ENCODE data around the gene ZNF711. TPM values are rescaled to one million over a fixed set of nuclear protein-coding genes. Genes with fewer than 3 reads are reported as not detected.

ZNF711 gene
- total RNA-seq, 1 donor from 2014 or later = 12.5 TPM

- H3K4me1 ChIP-seq (ENCODE audit: insufficient read depth, low read length) = no peaks in the 10 kb centered on the region
- H3K27me3 ChIP-seq (ENCODE audit: insufficient read depth, low read length) = no peaks in the 10 kb centered on the region
- H3K4me3 Mint-ChIP-seq (ENCODE audit: unreplicated experiment) = no peak overlapping the region
- H3K79me2 ChIP-seq (ENCODE audit: insufficient read depth, low read length) = no peaks in the 10 kb centered on the region
- H3K9ac ChIP-seq (ENCODE audit: low read length) = no peak overlapping the region
- no peak overlapping the region for H2AFZ ChIP-seq (ENCODE audit: low read depth, low read length)
- H3K9me3 ChIP-seq (ENCODE audit: insufficient read depth, low read depth, low read length) = no peaks in the 10 kb centered on the region
- no peak overlapping the region for H3K27ac ChIP-seq (ENCODE audit: low read depth, low read length)
- no peaks in the 10 kb centered on the region for H4K20me1 ChIP-seq (ENCODE audit: insufficient read depth, low read length)
- H3K4me3 ChIP-seq (ENCODE audit: insufficient read depth, low read depth, low read length) = no peak overlapping the region
- no peaks in the 10 kb centered on the region for H3K4me1 Mint-ChIP-seq (ENCODE audit: low read depth, unreplicated experiment)
- FAIRE-seq (no peak), DNase-seq (ENCODE audit: low read depth) (no peak)
- no peak overlapping the region for H3K27ac Mint-ChIP-seq (ENCODE audit: unreplicated experiment)
- H3K36me3 Mint-ChIP-seq (ENCODE audit: low read depth, unreplicated experiment) = no peaks in the 10 kb centered on the region
- no peaks in the 10 kb centered on the region for H3K36me3 ChIP-seq (ENCODE audit: insufficient read depth, low read length)
- no peak overlapping the region for H3K4me2 ChIP-seq (ENCODE audit: low read length)
- no peaks in the 10 kb centered on the region for H3K9me3 Mint-ChIP-seq (ENCODE audit: unreplicated experiment)
- no peaks in the 10 kb centered on the region for H3K27me3 Mint-ChIP-seq (ENCODE audit: low read depth, unreplicated experiment)
- TF ChIP-seq CTCF (IDR thresholded peaks at IDR 0.05; ENCODE audit: insufficient read depth, low read depth, low read length) = no peak
- TF ChIP-seq EZH2 (IDR thresholded peaks at IDR 0.05; ENCODE audit: insufficient read depth, low read length) = no peak
Observed at GRCh38 chrX:85221361-85221760, 22.4 kb upstream of the ZNF711 start.

- Histone ChIP-seq H3K27ac (ENCODE audit: low read depth, low read length) (no peak overlapping the region), H4K20me1 (ENCODE audit: insufficient read depth, low read length) (no peaks in the 10 kb centered on the region), H3K9me3 (ENCODE audit: insufficient read depth, low read depth, low read length) (no peaks in the 10 kb centered on the region), H3K27me3 (ENCODE audit: insufficient read depth, low read length) (no peaks in the 10 kb centered on the region), H3K79me2 (ENCODE audit: insufficient read depth, low read length) (no peaks in the 10 kb centered on the region), H3K9ac (ENCODE audit: low read length) (no peak overlapping the region), H3K4me3 (ENCODE audit: insufficient read depth, low read depth, low read length) (no peak overlapping the region), H2AFZ (ENCODE audit: low read depth, low read length) (no peak overlapping the region), H3K36me3 (ENCODE audit: insufficient read depth, low read length) (no peaks in the 10 kb centered on the region), H3K4me2 (ENCODE audit: low read length) (no peak overlapping the region), H3K4me1 (ENCODE audit: insufficient read depth, low read length) (no peaks in the 10 kb centered on the region)
- TF ChIP-seq EZH2 (IDR thresholded peaks at IDR 0.05; ENCODE audit: insufficient read depth, low read length) (no peak), CTCF (IDR thresholded peaks at IDR 0.05; ENCODE audit: insufficient read depth, low read depth, low read length) (no peak)
- DNase-seq (ENCODE audit: low read depth) (no peak), FAIRE-seq (peak; percentile 54)
- Mint-ChIP-seq H3K27me3 (ENCODE audit: low read depth, unreplicated experiment) (no peaks in the 10 kb centered on the region), H3K27ac (ENCODE audit: unreplicated experiment) (no peak overlapping the region), H3K36me3 (ENCODE audit: low read depth, unreplicated experiment) (no peaks in the 10 kb centered on the region), H3K4me1 (ENCODE audit: low read depth, unreplicated experiment) (no peaks in the 10 kb centered on the region), H3K4me3 (ENCODE audit: unreplicated experiment) (no peak overlapping the region), H3K9me3 (ENCODE audit: unreplicated experiment) (no peaks in the 10 kb centered on the region)
Observed at GRCh38 chrX:85223359-85223758, 20.4 kb upstream of the ZNF711 start.

- H3K9me3 Mint-ChIP-seq (ENCODE audit: unreplicated experiment) = no peaks in the 10 kb centered on the region
- Histone ChIP-seq H3K9ac (ENCODE audit: low read length) (peak overlapping the region; percentile 90), H3K4me3 (ENCODE audit: insufficient read depth, low read depth, low read length) (peak overlapping the region; percentile 87), H3K79me2 (ENCODE audit: insufficient read depth, low read length) (peaks cover 20% of the 10 kb centered on the region), H4K20me1 (ENCODE audit: insufficient read depth, low read length) (no peaks in the 10 kb centered on the region), H3K9me3 (ENCODE audit: insufficient read depth, low read depth, low read length) (no peaks in the 10 kb centered on the region), H2AFZ (ENCODE audit: low read depth, low read length) (peak overlapping the region; percentile 88), H3K27me3 (ENCODE audit: insufficient read depth, low read length) (no peaks in the 10 kb centered on the region), H3K27ac (ENCODE audit: low read depth, low read length) (no peak overlapping the region), H3K4me2 (ENCODE audit: low read length) (peak overlapping the region; percentile 83), H3K4me1 (ENCODE audit: insufficient read depth, low read length) (no peaks in the 10 kb centered on the region), H3K36me3 (ENCODE audit: insufficient read depth, low read length) (no peaks in the 10 kb centered on the region)
- peak overlapping the region; percentile 84 for H3K4me3 Mint-ChIP-seq (ENCODE audit: unreplicated experiment)
- TF ChIP-seq EZH2 (IDR thresholded peaks at IDR 0.05; ENCODE audit: insufficient read depth, low read length) (no peak), CTCF (IDR thresholded peaks at IDR 0.05; ENCODE audit: insufficient read depth, low read depth, low read length) (no peak)
- DNase-seq (ENCODE audit: low read depth) (no peak), FAIRE-seq (no peak)
- no peaks in the 10 kb centered on the region for H3K36me3 Mint-ChIP-seq (ENCODE audit: low read depth, unreplicated experiment)
- no peaks in the 10 kb centered on the region for H3K27me3 Mint-ChIP-seq (ENCODE audit: low read depth, unreplicated experiment)
- peak overlapping the region; percentile 82 for H3K27ac Mint-ChIP-seq (ENCODE audit: unreplicated experiment)
- peaks cover 2% of the 10 kb centered on the region for H3K4me1 Mint-ChIP-seq (ENCODE audit: low read depth, unreplicated experiment)
Observed at GRCh38 chrX:85243155-85243554, 636 bp upstream of the ZNF711 start.
